Measurements from ENCODE around the gene ABHD14A. TPM values are rescaled to one million over a fixed set of nuclear protein-coding genes. Genes with fewer than 3 reads are reported as not detected.

ABHD14A gene
- total RNA-seq, 2 donors from 2014 or later, result 55.3 to 58.5 TPM

DNA sequence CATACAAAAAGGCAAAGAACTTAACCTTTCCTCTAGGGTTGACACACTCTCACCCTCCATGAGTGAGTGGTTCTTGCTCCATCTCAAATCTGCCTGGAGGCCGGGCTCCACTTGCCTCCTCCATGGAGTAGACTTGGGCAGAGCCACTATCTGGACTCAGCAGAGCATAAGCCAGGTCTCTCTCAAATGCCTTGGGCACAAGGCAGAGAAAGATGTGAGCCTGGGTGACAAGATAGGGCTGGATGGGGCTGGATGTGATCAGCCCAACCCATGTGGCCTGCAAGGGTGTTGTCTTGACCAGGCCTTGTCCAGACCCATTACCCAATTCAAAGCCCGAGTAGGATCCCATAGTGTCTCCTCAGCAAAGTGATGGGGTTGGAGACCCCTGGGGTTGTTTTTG, 25.0 kb downstream of the ABHD14A start:
- no peaks in the 10 kb centered on the region for H3K36me3 ChIP-seq
- no peaks in the 10 kb centered on the region for H3K9me3 ChIP-seq
- no peak overlapping the region for H3K4me3 ChIP-seq
- no peak for TF ChIP-seq POLR2AphosphoS5 (IDR thresholded peaks at IDR 0.05)
- TF ChIP-seq, protein P1, sequence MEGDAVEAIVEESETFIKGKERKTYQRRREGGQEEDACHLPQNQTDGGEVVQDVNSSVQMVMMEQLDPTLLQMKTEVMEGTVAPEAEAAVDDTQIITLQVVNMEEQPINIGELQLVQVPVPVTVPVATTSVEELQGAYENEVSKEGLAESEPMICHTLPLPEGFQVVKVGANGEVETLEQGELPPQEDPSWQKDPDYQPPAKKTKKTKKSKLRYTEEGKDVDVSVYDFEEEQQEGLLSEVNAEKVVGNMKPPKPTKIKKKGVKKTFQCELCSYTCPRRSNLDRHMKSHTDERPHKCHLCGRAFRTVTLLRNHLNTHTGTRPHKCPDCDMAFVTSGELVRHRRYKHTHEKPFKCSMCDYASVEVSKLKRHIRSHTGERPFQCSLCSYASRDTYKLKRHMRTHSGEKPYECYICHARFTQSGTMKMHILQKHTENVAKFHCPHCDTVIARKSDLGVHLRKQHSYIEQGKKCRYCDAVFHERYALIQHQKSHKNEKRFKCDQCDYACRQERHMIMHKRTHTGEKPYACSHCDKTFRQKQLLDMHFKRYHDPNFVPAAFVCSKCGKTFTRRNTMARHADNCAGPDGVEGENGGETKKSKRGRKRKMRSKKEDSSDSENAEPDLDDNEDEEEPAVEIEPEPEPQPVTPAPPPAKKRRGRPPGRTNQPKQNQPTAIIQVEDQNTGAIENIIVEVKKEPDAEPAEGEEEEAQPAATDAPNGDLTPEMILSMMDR (IDR thresholded peaks at IDR 0.05), result no peak
- TF ChIP-seq POLR2A (IDR thresholded peaks at IDR 0.05), result no peak
- peaks cover 2% of the 10 kb centered on the region for H3K4me1 ChIP-seq (replicated peaks)
- intact Hi-C loops (cut with DNase I), result loop anchor here (5.0 kb wide), 2 partner anchors 122 to 342 kb away; no protein-coding TSS in a partner anchor
- DNase-seq (ENCODE audit: low spot score), result no peak
- WGBS, result 83% methylated on average over 2 of the region's 2 CpGs
- H3K27ac ChIP-seq, result no peak overlapping the region
- no peaks in the 10 kb centered on the region for H3K27me3 ChIP-seq (replicated peaks; ENCODE audit: insufficient read depth)

DNA sequence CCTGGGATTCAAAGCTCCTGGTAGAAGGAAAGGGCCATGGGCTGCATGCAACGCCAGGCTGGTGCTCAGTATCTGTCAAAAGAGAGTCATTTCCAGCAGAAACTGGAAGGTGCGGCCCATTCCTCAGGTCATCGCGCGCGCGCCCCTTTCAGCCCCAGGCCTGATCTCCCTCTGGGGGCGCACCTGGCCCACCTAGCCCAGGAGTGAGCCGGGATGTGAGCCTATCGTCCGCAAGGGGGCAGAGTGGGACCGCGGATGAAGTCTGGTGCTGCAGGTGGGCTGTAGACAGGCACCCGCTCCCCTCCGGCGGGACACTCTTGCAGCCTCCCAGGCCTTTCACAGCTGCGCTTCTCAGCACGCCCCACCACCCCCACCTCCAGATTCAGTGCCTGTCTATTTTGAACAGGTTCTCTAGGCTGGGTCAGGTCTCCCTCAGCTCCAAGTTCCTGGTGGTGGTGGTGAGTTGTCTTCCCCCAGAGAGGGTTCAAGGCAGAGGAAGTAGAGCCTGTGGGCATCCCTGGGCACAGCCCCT, 26.6 kb downstream of the ABHD14A start:
- H3K27ac ChIP-seq, result no peak overlapping the region
- TF ChIP-seq POLR2AphosphoS5 (IDR thresholded peaks at IDR 0.05) (no peak), POLR2A (IDR thresholded peaks at IDR 0.05) (no peak)
- TF ChIP-seq, protein P1 (IDR thresholded peaks at IDR 0.05), result peak; percentile 87 to 95 (median 91)
- intact Hi-C loops (cut with DNase I), result loop anchor here (1.0 to 5.0 kb wide), 3 partner anchors 121 to 341 kb away; no protein-coding TSS in a partner anchor
- peak; percentile 61 for DNase-seq (ENCODE audit: low spot score)
- no peaks in the 10 kb centered on the region for H3K36me3 ChIP-seq
- no peaks in the 10 kb centered on the region for H3K27me3 ChIP-seq (replicated peaks; ENCODE audit: insufficient read depth)
- WGBS, result 4% methylated on average over 12 of the region's 18 CpGs
- H3K4me3 ChIP-seq, result no peak overlapping the region
- no peaks in the 10 kb centered on the region for H3K9me3 ChIP-seq
- peaks cover 4% of the 10 kb centered on the region for H3K4me1 ChIP-seq (replicated peaks)

DNA sequence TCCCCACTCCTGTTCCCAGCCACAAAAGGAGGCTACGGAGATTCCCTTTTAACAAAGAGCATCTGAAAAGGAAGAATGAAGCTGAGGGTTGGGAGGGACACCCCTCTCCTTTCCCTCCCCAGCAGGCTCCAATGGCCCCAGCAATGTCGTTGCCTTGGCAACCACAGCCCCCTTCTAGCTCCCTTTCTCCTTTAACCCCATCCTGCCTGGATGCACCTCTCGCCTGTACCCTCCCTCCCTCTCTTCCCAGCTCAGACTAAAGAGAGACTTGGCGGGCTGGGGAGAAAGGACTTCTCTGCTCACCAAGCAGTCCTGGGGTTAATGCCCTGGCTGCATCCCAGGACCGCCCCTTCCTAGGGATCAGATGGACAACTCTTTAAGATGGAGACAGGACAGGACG, 27.9 kb downstream of the ABHD14A start:
- Histone ChIP-seq H3K27ac (no peak overlapping the region), H3K27me3 (replicated peaks; ENCODE audit: insufficient read depth) (no peaks in the 10 kb centered on the region), H3K36me3 (no peaks in the 10 kb centered on the region), H3K4me3 (no peak overlapping the region), H3K4me1 (replicated peaks) (peaks cover 4% of the 10 kb centered on the region), H3K9me3 (no peaks in the 10 kb centered on the region)
- TF ChIP-seq, protein P1 (IDR thresholded peaks at IDR 0.05), result no peak
- no peak for TF ChIP-seq POLR2A (IDR thresholded peaks at IDR 0.05)
- 77% methylated on average over 6 of the region's 6 CpGs for WGBS
- DNase-seq (ENCODE audit: low spot score), result no peak
- intact Hi-C loops (cut with DNase I), result loop anchor here (5.0 kb wide), 2 partner anchors 120 to 340 kb away; no protein-coding TSS in a partner anchor

DNA sequence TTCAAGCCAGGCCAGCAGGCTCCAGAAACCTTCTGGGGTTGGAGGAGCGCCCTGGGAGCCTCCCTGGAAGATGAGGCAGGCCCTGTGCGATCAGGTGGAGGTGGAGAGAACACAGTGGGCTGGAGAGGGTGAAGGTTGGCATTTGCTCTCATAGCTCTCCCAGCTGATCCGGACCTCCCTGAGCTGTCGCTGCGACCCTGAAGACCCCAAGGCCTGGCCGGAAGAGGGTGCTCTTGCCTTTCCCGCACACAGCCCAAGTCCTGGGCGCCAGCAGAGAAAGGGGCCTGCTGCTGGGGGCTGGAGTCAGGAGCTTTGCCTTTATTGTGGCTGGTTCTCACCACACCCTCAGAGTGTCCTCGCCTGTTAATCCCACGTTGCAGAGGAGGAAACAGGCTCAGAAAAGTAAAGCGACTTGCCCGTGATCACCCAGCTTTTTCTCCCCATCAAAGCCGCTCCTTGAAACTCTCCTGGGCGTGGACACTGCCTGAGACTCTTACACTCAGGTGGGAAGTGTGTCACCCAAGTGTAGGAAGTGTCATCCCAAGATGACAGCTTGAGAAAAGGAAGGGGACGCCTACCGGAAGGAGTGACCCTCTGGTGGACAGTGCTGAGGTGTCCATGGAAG, 29.4 kb downstream of the ABHD14A start:
- 61% methylated on average over 16 of the region's 16 CpGs for WGBS
- no peaks in the 10 kb centered on the region for H3K27me3 ChIP-seq (replicated peaks; ENCODE audit: insufficient read depth)
- intact Hi-C loops (cut with DNase I), result loop anchor here (2.0 to 5.0 kb wide), 3 partner anchors 41 to 338 kb away; no protein-coding TSS in a partner anchor
- no peaks in the 10 kb centered on the region for H3K9me3 ChIP-seq
- no peak overlapping the region for H3K4me3 ChIP-seq
- no peak for DNase-seq (ENCODE audit: low spot score)
- H3K36me3 ChIP-seq, result no peaks in the 10 kb centered on the region
- TF ChIP-seq, protein P1 (IDR thresholded peaks at IDR 0.05), result peak in 2 of 4 experiments; percentile 24 to 37
- TF ChIP-seq POLR2AphosphoS5 (IDR thresholded peaks at IDR 0.05), result no peak
- H3K4me1 ChIP-seq (replicated peaks), result peaks cover 4% of the 10 kb centered on the region
- H3K27ac ChIP-seq, result no peak overlapping the region
